HepG2 (cell line): ENCODE measurements around the gene KATNB1. TPM values are rescaled to one million over a fixed set of nuclear protein-coding genes. Genes with fewer than 3 reads are reported as not detected.

Experiments used
- ADNP ChIP-seq: sonication (generic); formaldehyde crosslinking; IDR thresholded peaks from 2 replicates; pipeline ENCODE4 v1.4.0; 2020; ENCODE audit warnings: missing genetic modification reagents
- AHR ChIP-seq: IDR thresholded peaks from 2 replicates; pipeline ENCODE4 v1.6.1; 2018; ENCODE audit warnings: missing genetic modification reagents, missing compliant biosample characterization
- AKAP8 ChIP-seq: sonication (generic); formaldehyde crosslinking; IDR thresholded peaks from 2 replicates; pipeline ENCODE4 v1.5.1; 2020; ENCODE audit warnings: mild to moderate bottlenecking, missing genetic modification reagents
- KLF11 ChIP-seq: IDR thresholded peaks from 2 replicates; pipeline ENCODE4 v1.6.1; 2016; ENCODE audit warnings: missing compliant biosample characterization
- MEF2D ChIP-seq: sonication (generic); formaldehyde crosslinking; IDR thresholded peaks from 2 replicates; pipeline ENCODE4 v1.5.1; 2020; ENCODE audit warnings: mild to moderate bottlenecking, missing genetic modification reagents
- NCOA5 ChIP-seq: sonication (generic); formaldehyde crosslinking; IDR thresholded peaks from 2 replicates; pipeline ENCODE4 v1.4.0; 2020; ENCODE audit warnings: missing genetic modification reagents
- NPAS2 ChIP-seq: sonication (generic); formaldehyde crosslinking; IDR thresholded peaks from 2 replicates; pipeline ENCODE4 v1.8.0; 2022; ENCODE audit warnings: mild to moderate bottlenecking, missing genetic modification reagents, borderline replicate concordance
- RAD51 ChIP-seq: fragments of 450-650 bp; IDR thresholded peaks from 2 replicates; pipeline ENCODE4 v1.6.1; 2016; ENCODE audit warnings: borderline replicate concordance
- RBM39 ChIP-seq: fragments of 200-400 bp; formaldehyde crosslinking; IDR thresholded peaks from one replicate; pipeline ENCODE4 v1.6.1; 2018; ENCODE audit warnings: antibody characterized with exemption, mild to moderate bottlenecking, low read depth, low read length; ENCODE audit not compliant: poor library complexity, severe bottlenecking
- RFXAP ChIP-seq: sonication (generic); formaldehyde crosslinking; IDR thresholded peaks from 2 replicates; pipeline ENCODE4 v1.4.0; 2020; ENCODE audit warnings: missing genetic modification reagents, borderline replicate concordance
- RXRA ChIP-seq: sonication (generic); formaldehyde crosslinking; IDR thresholded peaks from 2 replicates; pipeline ENCODE4 v1.5.1; 2020; ENCODE audit warnings: missing genetic modification reagents
- SRSF9 ChIP-seq: fragments of 200-400 bp; formaldehyde crosslinking; IDR thresholded peaks from 2 replicates; pipeline ENCODE4 v1.6.1; 2018; ENCODE audit warnings: borderline replicate concordance, mild to moderate bottlenecking, low read depth, low read length; ENCODE audit not compliant: insufficient read depth, poor library complexity, severe bottlenecking
- XRCC5 ChIP-seq: fragments of 200-400 bp; formaldehyde crosslinking; optimal IDR thresholded peaks from 2 replicates; pipeline ENCODE3; 2017; ENCODE audit warnings: mild to moderate bottlenecking, low read length
- ZNF20 ChIP-seq: sonication (generic); formaldehyde crosslinking; IDR thresholded peaks from 2 replicates; pipeline ENCODE4 v1.4.0; 2020; ENCODE audit warnings: mild to moderate bottlenecking, moderate library complexity, missing genetic modification reagents
- ZNF383 ChIP-seq: sonication (generic); formaldehyde crosslinking; IDR thresholded peaks from 2 replicates; pipeline ENCODE4 v1.4.0; 2020; ENCODE audit warnings: missing genetic modification reagents, mild to moderate bottlenecking, borderline replicate concordance
- ZNF552 ChIP-seq: sonication (generic); formaldehyde crosslinking; IDR thresholded peaks from 2 replicates; pipeline ENCODE4 v1.9.0; 2022; ENCODE audit warnings: missing genetic modification reagents, mild to moderate bottlenecking, borderline replicate concordance
- ZNF619 ChIP-seq: sonication (generic); formaldehyde crosslinking; IDR thresholded peaks from 2 replicates; pipeline ENCODE4 v1.4.0; 2020; ENCODE audit warnings: mild to moderate bottlenecking, missing genetic modification reagents
- ZNF761 ChIP-seq: sonication (generic); formaldehyde crosslinking; conservative IDR thresholded peaks from 2 replicates; pipeline ENCODE4 v1.4.0; 2020; ENCODE audit warnings: mild to moderate bottlenecking, missing genetic modification reagents
- ZSCAN31 ChIP-seq: sonication (generic); formaldehyde crosslinking; IDR thresholded peaks from 2 replicates; pipeline ENCODE4 v1.5.0; 2020; ENCODE audit warnings: low read depth, mild to moderate bottlenecking, missing genetic modification reagents
- polyA plus RNA-seq, 8 experiments: library from polyadenylated mRNA; depleted of rRNA in 3 of 8; stranded (reverse) in 7 of 8; unstranded in 1 of 8; fragments of >200 nt; fragmentation: Illumina TruSeq in 4 of 8; extraction: Trizol in 4 of 8; gene quantifications; 2 replicates each; pipeline versions ENCODE4 v1.2.1 to v1.2.3, GENCODE V29; 2011 to 2016; ENCODE audit warnings: low read depth in 4 of 8, missing spikeins in 1 of 8, mixed read lengths in 1 of 8; ENCODE audit not compliant: insufficient read depth in 1 of 8
- total RNA-seq, 5 experiments: library from RNA; depleted of rRNA; stranded (reverse); fragments of >200 nt; fragmentation: Illumina TruSeq; extraction: Trizol; gene quantifications; 2 replicates each; pipeline ENCODE4 v1.2.3, GENCODE V29; 2016; ENCODE audit warnings: low read depth in 1 of 5
- TF ChIP-seq, protein P1 (sequence below): sonication (generic); formaldehyde crosslinking; IDR thresholded peaks from 2 replicates; pipeline ENCODE4 v1.5.1; 2020; ENCODE audit warnings: missing genetic modification reagents, mild to moderate bottlenecking, borderline replicate concordance
- TF ChIP-seq, protein P2 (sequence below): sonication (generic); formaldehyde crosslinking; IDR thresholded peaks from 2 replicates; pipeline ENCODE4 v1.5.1; 2020; ENCODE audit warnings: missing genetic modification reagents, mild to moderate bottlenecking, borderline replicate concordance
- TF ChIP-seq, protein P3 (sequence below): sonication (generic); formaldehyde crosslinking; IDR thresholded peaks from 2 replicates; pipeline ENCODE4 v1.8.0; 2022; ENCODE audit warnings: low read depth, missing genetic modification reagents
- TF ChIP-seq, protein P4 (sequence below): conservative IDR thresholded peaks from 2 replicates; pipeline ENCODE4 v1.6.1; 2018; ENCODE audit warnings: missing genetic modification reagents
- TF ChIP-seq, protein P5 (sequence below): sonication (generic); formaldehyde crosslinking; IDR thresholded peaks from 2 replicates; pipeline ENCODE4 v1.4.0; 2020; ENCODE audit warnings: mild to moderate bottlenecking, missing genetic modification reagents

The KATNB1 gene
- total and polyA plus RNA-seq, 2 of the 13 experiments (the other 11 are each of a cell fraction or from before 2014, with no cell fraction given) = 31.5 to 43.5 TPM

DNA sequence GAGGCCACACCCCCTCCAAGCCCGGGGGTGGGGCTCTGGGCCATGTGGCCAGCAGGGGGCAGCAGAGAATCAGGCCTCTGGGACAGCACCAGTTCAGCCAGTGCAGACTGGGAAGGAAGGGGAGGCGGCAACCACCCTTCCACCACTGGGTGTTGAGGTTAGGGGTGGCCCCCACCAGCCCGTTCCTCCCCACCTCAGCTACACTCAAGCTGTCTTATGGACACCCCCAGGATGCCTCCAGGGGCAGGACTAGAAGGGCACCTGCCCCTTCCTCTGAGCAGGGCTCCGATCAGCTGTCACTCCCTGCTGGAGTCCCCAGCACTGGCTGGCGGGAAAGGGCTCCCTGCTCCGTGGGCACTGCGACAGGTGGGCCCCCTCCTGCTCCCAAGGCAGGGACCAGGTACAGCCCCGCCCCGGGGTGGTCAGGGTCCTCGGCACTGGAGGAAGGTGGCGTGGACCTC lies 21.8 kb downstream of the KATNB1 start (continued):
- TF ChIP-seq ZNF761 (CRISPR knock-in tag) = no peak
- TF ChIP-seq ZNF383 (CRISPR knock-in tag) = no peak
- TF ChIP-seq RFXAP = no peak
- TF ChIP-seq ZNF20 (CRISPR knock-in tag) = no peak
- no peak for TF ChIP-seq ZSCAN31 (CRISPR knock-in tag)
- TF ChIP-seq, protein P1, sequence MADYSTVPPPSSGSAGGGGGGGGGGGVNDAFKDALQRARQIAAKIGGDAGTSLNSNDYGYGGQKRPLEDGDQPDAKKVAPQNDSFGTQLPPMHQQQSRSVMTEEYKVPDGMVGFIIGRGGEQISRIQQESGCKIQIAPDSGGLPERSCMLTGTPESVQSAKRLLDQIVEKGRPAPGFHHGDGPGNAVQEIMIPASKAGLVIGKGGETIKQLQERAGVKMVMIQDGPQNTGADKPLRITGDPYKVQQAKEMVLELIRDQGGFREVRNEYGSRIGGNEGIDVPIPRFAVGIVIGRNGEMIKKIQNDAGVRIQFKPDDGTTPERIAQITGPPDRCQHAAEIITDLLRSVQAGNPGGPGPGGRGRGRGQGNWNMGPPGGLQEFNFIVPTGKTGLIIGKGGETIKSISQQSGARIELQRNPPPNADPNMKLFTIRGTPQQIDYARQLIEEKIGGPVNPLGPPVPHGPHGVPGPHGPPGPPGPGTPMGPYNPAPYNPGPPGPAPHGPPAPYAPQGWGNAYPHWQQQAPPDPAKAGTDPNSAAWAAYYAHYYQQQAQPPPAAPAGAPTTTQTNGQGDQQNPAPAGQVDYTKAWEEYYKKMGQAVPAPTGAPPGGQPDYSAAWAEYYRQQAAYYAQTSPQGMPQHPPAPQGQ (CRISPR knock-in tag) = no peak
- TF ChIP-seq, protein P2, sequence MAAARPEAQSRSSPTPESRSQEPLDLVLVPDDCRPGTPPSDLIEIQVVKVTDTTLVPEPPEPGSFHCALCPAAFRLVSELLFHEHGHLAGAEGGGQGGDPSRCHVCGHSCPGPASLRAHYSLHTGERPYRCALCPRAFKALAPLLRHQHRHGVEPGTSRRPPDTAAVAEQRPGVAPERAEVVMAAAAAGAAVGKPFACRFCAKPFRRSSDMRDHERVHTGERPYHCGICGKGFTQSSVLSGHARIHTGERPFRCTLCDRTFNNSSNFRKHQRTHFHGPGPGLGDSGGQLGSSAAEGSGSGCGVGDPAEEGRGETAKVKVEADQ = no peak
- peak; percentile 97 for TF ChIP-seq XRCC5
- TF ChIP-seq RXRA (CRISPR knock-in tag) = no peak; the same call in 1 of the 2 replicates
- TF ChIP-seq, protein P3, sequence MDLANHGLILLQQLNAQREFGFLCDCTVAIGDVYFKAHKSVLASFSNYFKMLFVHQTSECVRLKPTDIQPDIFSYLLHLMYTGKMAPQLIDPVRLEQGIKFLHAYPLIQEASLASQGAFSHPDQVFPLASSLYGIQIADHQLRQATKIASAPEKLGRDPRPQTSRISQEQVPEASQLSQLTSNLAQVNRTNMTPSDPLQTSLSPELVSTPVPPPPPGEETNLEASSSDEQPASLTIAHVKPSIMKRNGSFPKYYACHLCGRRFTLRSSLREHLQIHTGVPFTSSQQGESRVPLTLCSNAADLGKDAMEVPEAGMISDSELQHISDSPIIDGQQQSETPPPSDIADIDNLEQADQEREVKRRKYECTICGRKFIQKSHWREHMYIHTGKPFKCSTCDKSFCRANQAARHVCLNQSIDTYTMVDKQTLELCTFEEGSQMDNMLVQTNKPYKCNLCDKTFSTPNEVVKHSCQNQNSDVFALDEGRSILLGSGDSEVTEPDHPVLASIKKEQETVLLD = no peak
- TF ChIP-seq RBM39 = peak; percentile 53
- no peak for TF ChIP-seq AHR
- TF ChIP-seq AKAP8 (CRISPR knock-in tag) = peak; percentile 55; the same call in 1 of the 2 replicates
- no peak for TF ChIP-seq SRSF9
- TF ChIP-seq ADNP (CRISPR knock-in tag) = no peak
- TF ChIP-seq NPAS2 = no peak
- no peak for TF ChIP-seq NCOA5 (CRISPR knock-in tag)
- TF ChIP-seq, protein P4, sequence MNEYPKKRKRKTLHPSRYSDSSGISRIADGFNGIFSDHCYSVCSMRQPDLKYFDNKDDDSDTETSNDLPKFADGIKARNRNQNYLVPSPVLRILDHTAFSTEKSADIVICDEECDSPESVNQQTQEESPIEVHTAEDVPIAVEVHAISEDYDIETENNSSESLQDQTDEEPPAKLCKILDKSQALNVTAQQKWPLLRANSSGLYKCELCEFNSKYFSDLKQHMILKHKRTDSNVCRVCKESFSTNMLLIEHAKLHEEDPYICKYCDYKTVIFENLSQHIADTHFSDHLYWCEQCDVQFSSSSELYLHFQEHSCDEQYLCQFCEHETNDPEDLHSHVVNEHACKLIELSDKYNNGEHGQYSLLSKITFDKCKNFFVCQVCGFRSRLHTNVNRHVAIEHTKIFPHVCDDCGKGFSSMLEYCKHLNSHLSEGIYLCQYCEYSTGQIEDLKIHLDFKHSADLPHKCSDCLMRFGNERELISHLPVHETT (CRISPR knock-in tag) = no peak
- no peak for TF ChIP-seq MEF2D (CRISPR knock-in tag)
- TF ChIP-seq KLF11 = no peak
- TF ChIP-seq RAD51 = no peak
- TF ChIP-seq, protein P5, sequence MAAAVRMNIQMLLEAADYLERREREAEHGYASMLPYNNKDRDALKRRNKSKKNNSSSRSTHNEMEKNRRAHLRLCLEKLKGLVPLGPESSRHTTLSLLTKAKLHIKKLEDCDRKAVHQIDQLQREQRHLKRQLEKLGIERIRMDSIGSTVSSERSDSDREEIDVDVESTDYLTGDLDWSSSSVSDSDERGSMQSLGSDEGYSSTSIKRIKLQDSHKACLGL = no peak
- no peak for TF ChIP-seq ZNF552
- TF ChIP-seq ZNF619 (CRISPR knock-in tag) = 0 out of 2 replicates have a peak, but pooled peaks have one; percentile 62
